ENCODE data around the gene ROBO3.

The ROBO3 gene

GRCh38 chr11:124865181-124865901 is at the start of gene ROBO3:
Gene ROBO3, plus strand, starts transcription at chr11:124865432. Its CDS starts 146 bp downstream, at chr11:124865578.
- DNase-seq (ENCODE audit: low spot score): no peak

DNA sequence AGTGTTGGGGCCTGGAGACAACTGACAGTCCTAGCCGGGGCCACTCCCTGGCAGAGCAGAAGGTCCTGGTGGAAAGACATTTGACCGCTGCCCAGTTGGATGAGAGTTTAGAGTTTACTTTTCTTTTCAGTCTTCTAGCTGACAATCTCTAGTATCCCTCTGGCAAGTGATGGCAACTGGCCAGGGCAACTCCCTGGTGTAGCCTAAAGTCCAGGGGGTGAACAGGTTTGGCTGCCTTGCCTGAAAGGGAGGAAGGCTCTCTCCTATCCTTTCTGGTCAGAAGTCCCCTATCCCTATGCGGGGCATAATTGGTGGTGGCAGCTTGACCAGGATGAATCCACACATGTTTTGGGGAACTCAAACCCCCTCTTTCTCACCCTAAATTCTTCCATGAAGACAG is 48.2 kb upstream of the ROBO3 start:
- no peak for DNase-seq (ENCODE audit: low spot score)

DNA sequence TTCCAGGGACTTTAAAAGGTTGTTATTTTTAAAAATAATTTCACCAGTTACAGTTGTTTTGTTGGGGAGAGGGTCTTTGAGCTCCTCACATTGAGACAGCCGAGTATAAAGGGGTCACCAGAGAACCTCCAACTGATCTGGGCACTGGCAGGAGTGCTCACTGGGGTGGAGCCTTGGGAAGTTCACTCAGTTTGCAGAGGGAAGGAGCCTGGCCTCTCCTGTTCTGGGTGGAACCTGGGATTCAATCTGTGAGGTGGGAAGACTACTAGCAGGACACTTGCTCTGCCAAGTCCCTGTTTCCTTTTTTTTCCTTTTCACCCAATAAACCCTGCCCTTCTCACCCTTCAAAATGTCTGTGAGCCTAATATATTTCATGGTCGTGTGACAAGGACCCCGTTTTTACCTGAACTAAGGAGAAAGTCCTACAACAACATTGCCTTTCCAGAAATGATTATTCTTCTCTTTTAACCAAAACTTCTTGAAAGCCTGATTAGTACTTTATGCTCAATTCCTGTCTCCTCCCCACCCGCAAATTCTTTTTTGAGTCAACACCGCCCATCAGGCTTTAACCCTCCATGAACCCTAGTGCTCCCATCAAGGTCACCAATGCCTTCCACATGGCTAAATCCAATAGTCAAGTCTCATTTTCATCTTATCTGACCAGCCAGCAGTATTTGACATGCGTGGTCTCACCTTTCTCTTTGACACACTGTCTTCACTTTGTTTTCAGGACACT is 43.1 kb upstream of the ROBO3 start:
- DNase-seq (ENCODE audit: low spot score): no peak

DNA sequence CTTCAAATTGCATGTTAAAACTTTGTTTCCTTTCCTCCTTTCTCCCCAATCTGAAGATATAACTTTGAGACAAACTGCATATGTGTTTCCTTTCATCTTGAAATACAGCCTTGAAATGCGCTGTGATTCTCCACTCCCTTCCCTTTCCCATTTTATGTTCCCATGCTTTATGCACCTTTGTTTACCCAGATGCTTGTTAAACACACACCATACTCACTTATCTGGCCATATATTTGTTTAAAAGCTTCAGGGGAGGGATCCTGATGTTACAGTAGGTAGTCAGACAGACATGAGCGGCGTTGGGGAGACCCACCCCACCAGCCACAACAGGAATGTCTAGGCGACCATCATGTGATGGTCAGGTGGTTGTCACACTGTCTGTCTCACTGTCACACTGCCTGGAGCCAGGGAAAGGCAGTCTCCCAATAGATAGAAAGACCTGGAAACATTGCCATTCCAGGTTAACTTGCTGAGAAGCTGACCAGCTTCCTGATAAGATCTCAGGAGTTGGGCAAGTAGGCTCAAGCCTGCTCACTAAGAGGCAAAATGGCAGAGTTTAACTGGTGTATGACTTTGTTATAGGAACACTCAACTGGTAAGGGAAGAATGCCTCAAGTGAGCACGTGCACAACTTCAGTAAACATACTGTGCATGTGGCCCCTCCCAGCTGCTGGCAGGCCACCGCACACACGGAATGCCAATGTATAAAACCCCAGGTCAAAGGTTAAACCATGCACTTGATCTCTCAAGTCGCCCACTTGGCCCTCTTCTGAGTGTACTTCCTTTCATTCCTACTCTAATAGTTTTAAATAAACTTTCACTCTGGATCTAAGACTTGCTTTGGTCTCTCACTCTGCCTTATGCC is 41.5 kb upstream of the ROBO3 start:
- no peak for DNase-seq (ENCODE audit: low spot score)

DNA sequence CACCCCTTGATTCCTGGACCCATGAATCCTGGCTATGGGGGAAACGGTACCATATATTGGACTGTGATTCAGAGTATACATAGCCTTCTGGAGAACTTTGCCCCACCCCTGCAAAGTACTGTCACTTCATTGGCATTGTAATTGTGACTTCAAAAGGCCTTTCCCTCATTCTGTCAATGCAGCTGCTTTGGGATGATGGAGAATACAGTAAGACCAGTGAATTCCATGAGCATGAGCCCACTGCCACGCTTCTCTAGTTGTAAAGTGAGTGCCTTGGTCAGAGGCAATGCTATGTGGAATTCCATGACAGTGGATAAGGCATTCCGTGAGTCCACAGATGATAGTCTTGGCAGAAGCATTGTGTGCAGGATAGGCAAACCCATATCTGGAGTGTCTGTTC is 39.4 kb upstream of the ROBO3 start:
- DNase-seq (ENCODE audit: low spot score): no peak

DNA sequence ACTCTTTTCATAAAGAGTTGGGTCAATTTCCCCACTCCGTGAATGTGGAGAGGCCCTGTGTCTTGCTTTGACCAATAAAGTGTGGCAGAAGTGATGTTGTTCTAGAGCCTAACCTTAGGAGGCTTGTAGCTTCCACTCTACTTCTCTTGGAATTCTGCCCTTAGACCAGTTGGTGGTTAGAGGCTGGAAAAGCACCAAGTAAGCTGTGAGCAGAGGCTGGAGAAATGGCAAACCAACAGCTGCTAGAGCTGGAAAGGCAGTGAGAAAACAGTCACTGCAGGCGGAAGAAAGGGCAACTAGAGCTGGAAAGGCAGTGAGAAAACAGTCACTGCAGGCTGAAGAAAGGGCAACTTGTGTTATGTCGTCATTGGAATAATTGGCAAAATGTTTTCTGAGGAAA is 35.2 kb upstream of the ROBO3 start:
- DNase-seq (ENCODE audit: low spot score): no peak

DNA sequence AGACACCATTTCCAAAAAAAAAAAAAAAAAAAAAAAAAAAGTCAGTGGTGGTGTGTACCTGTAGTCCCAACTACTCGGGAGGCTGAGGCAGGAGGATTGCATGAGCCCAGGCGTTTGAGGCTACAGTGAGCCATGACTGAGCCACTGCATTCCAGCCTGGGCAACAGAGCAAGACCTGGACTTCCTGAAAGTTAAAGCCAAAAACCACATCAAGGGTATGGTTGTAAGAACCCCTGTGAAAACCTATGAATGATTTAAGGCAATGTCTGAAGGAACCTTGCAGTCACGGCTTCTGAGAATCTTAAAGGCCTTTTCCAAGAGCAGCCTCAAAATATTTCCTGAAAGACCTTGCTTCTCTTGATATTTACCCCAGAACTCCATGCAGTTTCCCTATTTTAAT is 34.5 kb upstream of the ROBO3 start:
- DNase-seq (ENCODE audit: low spot score): no peak

DNA sequence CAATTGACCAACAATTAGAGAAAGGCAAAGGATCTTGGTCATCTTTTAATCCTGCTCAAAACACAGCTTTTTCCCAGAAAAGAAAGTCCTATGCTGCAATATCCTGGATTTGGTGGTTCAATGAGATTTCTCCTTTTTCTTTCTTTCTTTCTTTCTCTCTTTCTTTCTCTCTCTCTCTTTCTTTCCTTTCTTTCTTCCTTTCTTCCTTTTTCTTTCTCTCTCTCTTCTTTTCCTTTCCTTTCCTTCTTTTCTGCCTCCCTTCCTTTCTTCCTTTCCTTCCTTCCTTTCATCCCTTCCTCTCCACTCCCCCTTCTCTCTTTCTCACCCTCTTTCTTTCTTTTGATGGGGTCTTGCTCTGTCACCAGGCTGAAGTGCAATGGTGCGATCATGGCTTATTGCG is 33.3 kb upstream of the ROBO3 start:
- DNase-seq (ENCODE audit: low spot score): no peak

DNA sequence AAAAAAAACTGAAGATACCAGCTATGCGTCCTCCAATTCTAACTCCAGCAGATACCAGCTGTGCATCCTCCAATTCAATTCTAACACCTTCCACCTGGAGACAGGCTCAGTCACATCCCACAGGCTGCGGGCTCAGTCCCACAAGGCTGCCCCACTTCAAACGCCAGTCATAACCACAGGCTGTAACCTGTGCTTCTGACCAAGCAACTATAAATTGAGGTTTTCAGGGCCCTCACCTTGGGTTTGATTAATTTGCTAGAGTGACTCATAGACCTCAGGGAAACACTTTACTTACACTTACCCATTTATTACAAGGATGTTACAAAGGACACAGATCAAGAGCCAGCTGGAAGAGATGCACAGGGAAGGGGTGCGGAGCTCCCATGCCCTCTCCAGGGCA is 32.7 kb upstream of the ROBO3 start:
- no peak for DNase-seq (ENCODE audit: low spot score)

DNA sequence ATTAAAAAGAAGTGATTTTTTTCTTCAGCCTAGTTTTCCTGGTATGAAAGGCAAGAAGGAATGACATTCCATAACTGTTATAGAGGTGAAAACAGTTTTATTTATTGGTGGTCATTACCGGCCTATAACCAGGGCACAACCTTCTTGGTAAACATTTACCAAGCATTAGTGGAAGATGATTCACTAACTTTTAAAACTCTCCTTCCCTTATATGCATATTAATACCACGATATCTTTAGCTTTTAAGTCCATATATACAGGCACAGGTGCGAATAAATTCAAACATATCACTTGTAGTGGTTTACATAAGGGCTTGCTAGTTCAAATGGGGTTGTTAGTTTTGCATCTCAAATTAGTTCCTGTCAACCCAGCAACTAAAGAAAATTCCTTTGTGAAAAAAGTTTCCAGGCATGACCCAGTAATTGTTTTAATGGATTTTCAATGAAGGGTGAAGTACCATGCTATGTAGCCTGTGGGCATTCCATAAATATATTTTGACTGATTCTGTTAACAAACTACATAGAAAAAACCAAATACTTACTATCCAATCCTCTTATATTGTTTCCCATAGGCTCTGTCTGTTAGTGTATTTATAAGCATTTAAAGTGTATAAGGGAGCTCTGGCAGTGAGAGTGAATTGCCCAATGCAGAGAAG is 30.6 kb upstream of the ROBO3 start:
- no peak for DNase-seq (ENCODE audit: low spot score)

DNA sequence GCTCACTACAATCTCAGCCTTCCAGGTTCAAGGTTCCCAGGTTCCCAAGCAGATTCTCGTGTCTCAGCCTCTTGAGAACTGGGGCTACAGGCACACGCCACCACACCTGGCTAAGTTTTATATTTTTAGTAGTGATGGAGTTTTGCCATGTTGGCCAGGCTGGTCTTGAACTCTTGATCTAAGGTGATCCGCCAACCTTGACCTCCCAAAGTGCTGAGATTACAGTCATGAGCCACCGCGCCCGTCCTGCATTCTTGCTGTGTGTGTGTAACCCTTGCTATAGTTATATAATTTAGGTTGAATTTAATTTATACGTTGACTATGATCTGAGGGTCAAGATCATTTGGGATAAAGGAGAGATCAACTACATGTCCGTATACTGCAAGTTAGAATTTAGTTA is 29.3 kb upstream of the ROBO3 start:
- DNase-seq (ENCODE audit: low spot score): no peak

DNA sequence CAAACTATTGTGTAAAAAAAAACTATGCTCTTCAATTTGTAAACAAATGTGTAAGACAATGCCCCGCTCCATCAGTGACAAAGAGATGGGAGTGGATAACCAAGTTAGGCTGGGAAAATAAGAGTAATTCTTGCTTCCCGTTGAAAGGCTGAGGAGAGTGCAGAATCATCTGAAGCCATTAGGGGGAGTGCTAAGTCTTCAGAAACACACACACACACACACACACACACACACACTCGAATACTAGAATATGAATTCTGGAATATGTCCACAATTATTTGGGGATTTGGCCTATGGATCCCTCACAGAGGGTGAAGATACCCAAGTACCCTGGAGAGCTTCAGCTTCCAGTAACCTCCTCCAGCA is 27.8 kb upstream of the ROBO3 start:
- no peak for DNase-seq (ENCODE audit: low spot score)

DNA sequence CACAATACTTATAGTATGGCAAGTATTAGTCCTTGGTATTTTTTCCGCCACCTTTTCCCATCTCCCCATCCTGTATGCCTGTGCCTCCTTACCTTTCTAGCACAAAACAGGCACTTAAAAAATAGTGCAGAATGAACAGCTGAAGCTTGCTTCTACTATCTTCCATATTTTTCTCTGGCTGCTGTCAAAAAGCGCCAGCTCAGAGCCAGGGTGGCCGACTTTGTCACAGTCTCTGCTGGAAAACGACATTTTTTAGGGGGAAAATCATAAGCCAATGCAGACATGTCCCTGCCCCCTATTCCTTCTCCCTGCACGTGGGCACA is 26.5 kb upstream of the ROBO3 start:
- no peak for DNase-seq (ENCODE audit: low spot score)

DNA sequence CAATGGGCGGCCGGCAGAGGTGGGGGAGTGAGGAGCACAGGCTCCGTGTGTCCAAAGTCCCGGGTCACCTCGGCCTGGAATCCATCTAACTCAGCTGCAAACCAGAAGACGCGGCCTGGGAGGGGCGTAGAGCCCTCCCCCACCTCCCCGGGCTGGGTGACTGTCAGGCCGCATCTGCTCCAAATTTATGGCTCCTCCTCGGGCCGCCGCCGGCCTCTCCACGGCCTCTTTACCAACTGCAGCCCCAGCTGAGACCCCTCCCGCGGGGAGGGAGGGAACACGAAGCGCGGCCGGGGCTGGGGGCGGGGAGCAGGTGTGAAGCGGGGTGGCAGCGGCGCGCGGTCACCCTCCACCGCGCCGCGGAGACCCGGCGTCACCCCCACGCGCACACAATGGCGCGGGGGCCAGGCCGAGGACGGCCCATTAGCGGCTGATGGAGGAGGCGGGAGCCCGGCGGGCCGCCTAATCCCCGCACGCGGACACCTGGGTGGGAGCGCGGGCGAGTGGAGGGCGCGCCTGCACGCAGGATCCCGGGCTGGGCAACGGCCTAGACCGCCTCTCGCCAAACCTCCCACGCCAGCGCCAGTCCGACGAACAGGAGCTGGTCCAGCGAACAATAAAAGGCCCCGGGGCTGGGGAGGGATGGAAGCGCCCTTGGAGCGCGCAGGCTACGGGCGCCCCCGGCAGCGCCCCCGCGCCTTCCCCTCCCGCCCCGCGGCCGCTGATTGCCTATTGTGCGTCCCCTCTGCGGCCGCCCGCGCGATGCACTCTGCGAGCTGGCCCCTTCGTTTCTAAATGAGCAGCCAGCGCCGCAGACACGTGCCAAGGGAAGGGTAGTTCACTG is 25.9 kb upstream of the ROBO3 start:
- no peak for DNase-seq (ENCODE audit: low spot score)

DNA sequence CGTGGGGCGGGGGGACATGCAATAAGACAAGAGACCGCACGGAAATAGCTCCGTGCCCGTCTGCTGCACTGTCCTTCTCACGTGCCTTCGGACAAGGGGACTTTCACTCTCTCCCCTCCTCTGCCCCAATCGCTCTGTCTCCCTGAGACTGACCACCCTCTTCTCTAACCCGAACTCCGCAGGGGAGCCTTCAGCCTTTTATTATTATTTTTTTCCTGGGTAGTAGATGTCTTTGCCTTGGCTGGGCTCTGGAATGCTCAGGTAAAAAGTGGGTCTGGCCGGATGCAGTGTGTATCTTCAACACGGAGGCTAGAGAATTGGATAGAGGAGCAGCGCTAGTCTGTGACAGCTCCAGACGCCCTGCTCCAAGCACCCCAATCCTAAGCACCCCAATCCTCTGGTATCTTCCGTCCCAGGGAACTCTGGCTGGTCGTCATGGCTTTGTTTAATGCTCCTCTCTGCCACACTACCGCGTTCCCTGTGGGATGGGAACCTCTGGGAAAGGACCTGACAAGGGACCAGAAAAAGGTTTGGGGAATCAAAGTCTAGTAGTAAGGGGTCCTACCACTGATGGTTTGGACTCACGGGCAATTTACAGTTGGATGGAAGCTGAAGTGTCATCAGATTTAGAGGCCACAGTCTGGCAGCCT is 25.1 kb upstream of the ROBO3 start:
- no peak for DNase-seq (ENCODE audit: low spot score)

GRCh38 chr11:124840666-124841065 is 24.6 kb upstream of the ROBO3 start:
- DNase-seq (ENCODE audit: low spot score): no peak

DNA sequence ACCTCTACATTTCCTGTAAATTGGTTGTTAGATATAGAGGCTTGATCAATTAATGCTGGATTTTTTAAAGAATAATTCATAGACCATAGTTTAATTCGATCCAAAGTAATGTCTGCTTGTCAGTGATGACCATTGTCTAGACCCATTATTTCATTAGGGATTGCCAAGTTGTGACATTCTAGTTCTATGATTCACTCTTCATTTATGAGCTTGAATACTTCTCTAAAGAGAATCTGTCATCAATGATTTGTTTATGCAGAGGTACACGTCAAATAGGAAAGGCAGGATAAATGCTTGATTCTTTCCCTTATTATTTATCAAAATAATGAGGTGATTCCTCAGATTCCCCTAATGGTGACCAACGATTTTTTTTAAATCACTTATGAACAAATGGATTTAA is 24.0 kb upstream of the ROBO3 start:
- no peak for DNase-seq (ENCODE audit: low spot score)

GRCh38 chr11:124841840-124842239 is 23.4 kb upstream of the ROBO3 start:
- DNase-seq (ENCODE audit: low spot score): no peak

DNA sequence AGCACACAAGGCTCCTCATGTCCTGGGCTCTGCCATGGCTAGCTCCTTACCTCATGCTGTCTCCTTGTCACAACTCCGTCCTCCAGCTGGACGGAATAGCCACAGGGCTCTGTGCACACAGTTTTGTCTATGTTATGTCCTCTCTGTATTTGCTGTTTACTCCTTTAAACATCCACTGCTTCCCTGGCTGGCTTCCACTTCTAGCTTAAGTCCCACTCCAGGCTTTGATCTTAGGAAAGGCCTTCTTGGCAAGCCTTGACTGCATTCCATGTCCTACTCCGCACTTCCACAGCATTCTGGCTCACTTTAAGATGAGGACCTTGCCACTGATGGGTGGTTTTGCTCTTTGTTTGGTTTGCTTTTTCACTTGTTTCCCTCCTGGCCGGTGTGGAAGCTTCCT is 22.9 kb upstream of the ROBO3 start:
- no peak for DNase-seq (ENCODE audit: low spot score)

GRCh38 chr11:124843616-124843910 is 21.7 kb upstream of the ROBO3 start:
- DNase-seq (ENCODE audit: low spot score): no peak

DNA sequence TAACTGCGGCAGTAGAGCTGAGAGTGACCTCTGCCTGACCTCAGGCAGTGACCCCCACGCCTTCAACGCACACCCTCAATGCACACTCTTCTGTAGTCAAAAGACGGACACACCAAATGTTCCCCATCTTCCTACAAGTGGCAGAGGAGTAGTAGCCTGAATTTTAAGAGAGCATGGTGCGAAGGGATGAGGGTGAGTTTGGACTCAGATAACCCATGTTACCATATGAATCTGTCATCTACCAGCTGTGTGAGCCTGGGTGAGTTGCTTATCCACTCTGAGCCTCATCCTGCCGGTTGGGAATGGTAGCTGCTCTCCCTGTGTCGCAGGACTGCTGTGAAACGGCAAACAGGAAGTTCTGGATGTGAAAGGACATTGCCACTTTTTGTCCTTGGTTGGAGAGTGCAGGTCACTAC is 20.6 kb upstream of the ROBO3 start:
- DNase-seq (ENCODE audit: low spot score): no peak
